ENCODE data around the gene ROR1.

DNA sequence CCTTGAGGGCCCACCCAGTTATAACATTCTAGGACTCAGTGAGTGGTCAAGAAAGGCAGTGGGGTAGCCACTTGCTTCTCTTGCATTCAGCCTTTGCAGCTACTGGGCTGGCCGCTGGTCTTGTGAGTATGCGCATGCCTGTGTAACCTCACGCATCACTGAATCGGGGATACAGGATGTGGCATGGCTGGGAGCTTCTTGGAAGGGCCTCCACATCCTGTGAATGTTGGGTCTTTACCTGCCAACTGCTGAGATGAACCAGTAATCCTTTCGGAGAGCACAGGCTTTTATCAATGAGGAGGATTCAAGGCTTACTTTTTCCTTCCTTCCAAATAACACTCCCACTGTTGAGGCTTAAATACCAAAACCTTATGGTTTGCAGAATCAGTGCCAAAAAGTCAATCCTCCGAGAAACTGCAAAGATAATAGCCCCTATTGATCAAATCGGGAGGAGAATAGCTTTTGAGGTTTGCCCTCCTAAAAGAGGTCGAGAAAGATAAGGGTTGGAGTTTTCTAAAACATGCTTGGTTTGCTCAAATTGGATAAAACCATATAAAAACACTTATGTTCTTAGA lies 230.7 kb downstream of the ROR1 start:
- no peak for TF ChIP-seq EZH2 (IDR thresholded peaks at IDR 0.05; ENCODE audit: borderline replicate concordance, low read depth, low read length, severe bottlenecking)
- TF ChIP-seq, protein P1, sequence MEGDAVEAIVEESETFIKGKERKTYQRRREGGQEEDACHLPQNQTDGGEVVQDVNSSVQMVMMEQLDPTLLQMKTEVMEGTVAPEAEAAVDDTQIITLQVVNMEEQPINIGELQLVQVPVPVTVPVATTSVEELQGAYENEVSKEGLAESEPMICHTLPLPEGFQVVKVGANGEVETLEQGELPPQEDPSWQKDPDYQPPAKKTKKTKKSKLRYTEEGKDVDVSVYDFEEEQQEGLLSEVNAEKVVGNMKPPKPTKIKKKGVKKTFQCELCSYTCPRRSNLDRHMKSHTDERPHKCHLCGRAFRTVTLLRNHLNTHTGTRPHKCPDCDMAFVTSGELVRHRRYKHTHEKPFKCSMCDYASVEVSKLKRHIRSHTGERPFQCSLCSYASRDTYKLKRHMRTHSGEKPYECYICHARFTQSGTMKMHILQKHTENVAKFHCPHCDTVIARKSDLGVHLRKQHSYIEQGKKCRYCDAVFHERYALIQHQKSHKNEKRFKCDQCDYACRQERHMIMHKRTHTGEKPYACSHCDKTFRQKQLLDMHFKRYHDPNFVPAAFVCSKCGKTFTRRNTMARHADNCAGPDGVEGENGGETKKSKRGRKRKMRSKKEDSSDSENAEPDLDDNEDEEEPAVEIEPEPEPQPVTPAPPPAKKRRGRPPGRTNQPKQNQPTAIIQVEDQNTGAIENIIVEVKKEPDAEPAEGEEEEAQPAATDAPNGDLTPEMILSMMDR (IDR thresholded peaks at IDR 0.05; ENCODE audit: borderline replicate concordance, extremely low read depth, low read length, poor library complexity, severe bottlenecking), result no peak
